Head of caudate nucleus (tissue), 42 donors: ENCODE results near the gene RAB5B.
A peak's percentile ranks its signal among the peaks of the same experiment; 100 is the strongest.
"Not testable (repeated sequence)": the region's sequence is repeated elsewhere in the genome, so short reads cannot be mapped to it uniquely, and the experiment has no call there.

Experiments used
- DNase-seq, 42 donors: peaks; one replicate each; pipeline versions ENCODE4 v3.0.0 to v3.0.0-alpha.2; 2020 to 2021; ENCODE audit warnings: mixed read lengths in 7 of 42
- intact Hi-C: fragments of 100-400 bp; cut with DNase I; formaldehyde crosslinking; loops from one replicate; pipeline ENCODE4 v1.15.0; 2022

Gene RAB5B

GRCh38 chr12:55999999-56000540 is 26.2 kb downstream of the RAB5B start:
- intact Hi-C loops, result loop anchor here (5.0 to 10.0 kb wide), 2 partner anchors 42 to 105 kb away; partner anchors contain the start of genes PA2G4 and RPS26
- not testable (repeated sequence) for DNase-seq

GRCh38 chr12:56001487-56002100 is 27.7 kb downstream of the RAB5B start:
- intact Hi-C loops, result no loop called here
- no peak for DNase-seq

- intact Hi-C loops, DNase-seq: not testable (repeated sequence)
Measured at GRCh38 chr12:56003376-56003775, 29.5 kb downstream of the RAB5B start.

- intact Hi-C loops, result no loop called here
- DNase-seq, result no peak
Measured at GRCh38 chr12:56004211-56004610, 30.3 kb downstream of the RAB5B start.

- peak in 38 of 42 donors; percentile 19 to 75 (median 46) for DNase-seq
- intact Hi-C loops, result no loop called here
Measured at GRCh38 chr12:56007564-56008559, 34.0 kb downstream of the RAB5B start.

- DNase-seq, result no peak
- intact Hi-C loops, result no loop called here
Measured at GRCh38 chr12:56010111-56010570, 36.3 kb downstream of the RAB5B start.

- DNase-seq, result no peak
- intact Hi-C loops, result no loop called here
Measured at GRCh38 chr12:56011509-56012090, 37.7 kb downstream of the RAB5B start.

- peak in 39 of 42 donors; percentile 20 to 94 (median 72) for DNase-seq
Measured at GRCh38 chr12:56013482-56013881, 39.6 kb downstream of the RAB5B start.

GRCh38 chr12:56014205-56014604 is 40.3 kb downstream of the RAB5B start:
- DNase-seq, result no peak
- intact Hi-C loops, result no loop called here

More at GRCh38 chr12:56013482-56013881, 39.6 kb downstream of the RAB5B start:
- intact Hi-C loops, result no loop called here

GRCh38 chr12:56017181-56017580 is 43.3 kb downstream of the RAB5B start:
- DNase-seq, result peak in 7 of 42 donors; percentile 11 to 77 (median 47)
- intact Hi-C loops, result no loop called here

- no peak for DNase-seq
- intact Hi-C loops, result no loop called here
Measured at GRCh38 chr12:56018356-56018755, 44.5 kb downstream of the RAB5B start.

- intact Hi-C loops, result no loop called here
Measured at GRCh38 chr12:56020423-56021184, 46.7 kb downstream of the RAB5B start, which contains the start of gene IKZF4. Gene IKZF4 (plus strand): TSS chr12:56021043. CDS start chr12:56021494, 451 bp downstream.

GRCh38 chr12:56021889-56022497 is 48.1 kb downstream of the RAB5B start:
- DNase-seq, result no peak
- intact Hi-C loops, result no loop called here

More at GRCh38 chr12:56020423-56021184, 46.7 kb downstream of the RAB5B start, which contains the start of gene IKZF4:
- peak in 26 of 42 donors; percentile 8 to 69 (median 34) for DNase-seq

- intact Hi-C loops, result no loop called here
- no peak for DNase-seq
Measured at GRCh38 chr12:56028511-56029165, 54.8 kb downstream of the RAB5B start.

- intact Hi-C loops, result no loop called here
- no peak for DNase-seq
Measured at GRCh38 chr12:56029166-56029519, 55.3 kb downstream of the RAB5B start.

GRCh38 chr12:56029666-56030293 is 55.9 kb downstream of the RAB5B start:
- intact Hi-C loops, result no loop called here
- DNase-seq, result peak in 36 of 42 donors; percentile 15 to 73 (median 46)

GRCh38 chr12:56031987-56032386 is 58.1 kb downstream of the RAB5B start:
- intact Hi-C loops, result no loop called here
- no peak for DNase-seq
